AG10803 (cell line): ENCODE results near the gene PCDHGA12.
"Not testable (repeated sequence)": the region's sequence is repeated elsewhere in the genome, so short reads cannot be mapped to it uniquely, and the experiment has no call there.

Experiments used
- DNase-seq: peaks from one replicate; pipeline ENCODE4 v3.0.0; 2010; ENCODE audit warnings: low read depth
- H3K4me3 ChIP-seq: 2 replicates; pipeline ENCODE4 v1.5.1; 2011; ENCODE audit warnings: mild to moderate bottlenecking, low read length, control low read depth
- TF ChIP-seq, protein P1 (sequence below): conservative IDR thresholded peaks from 2 replicates; pipeline ENCODE4 v1.5.1; 2011; ENCODE audit warnings: mild to moderate bottlenecking, low read length, control low read depth, inconsistent platforms

Gene PCDHGA12

DNA sequence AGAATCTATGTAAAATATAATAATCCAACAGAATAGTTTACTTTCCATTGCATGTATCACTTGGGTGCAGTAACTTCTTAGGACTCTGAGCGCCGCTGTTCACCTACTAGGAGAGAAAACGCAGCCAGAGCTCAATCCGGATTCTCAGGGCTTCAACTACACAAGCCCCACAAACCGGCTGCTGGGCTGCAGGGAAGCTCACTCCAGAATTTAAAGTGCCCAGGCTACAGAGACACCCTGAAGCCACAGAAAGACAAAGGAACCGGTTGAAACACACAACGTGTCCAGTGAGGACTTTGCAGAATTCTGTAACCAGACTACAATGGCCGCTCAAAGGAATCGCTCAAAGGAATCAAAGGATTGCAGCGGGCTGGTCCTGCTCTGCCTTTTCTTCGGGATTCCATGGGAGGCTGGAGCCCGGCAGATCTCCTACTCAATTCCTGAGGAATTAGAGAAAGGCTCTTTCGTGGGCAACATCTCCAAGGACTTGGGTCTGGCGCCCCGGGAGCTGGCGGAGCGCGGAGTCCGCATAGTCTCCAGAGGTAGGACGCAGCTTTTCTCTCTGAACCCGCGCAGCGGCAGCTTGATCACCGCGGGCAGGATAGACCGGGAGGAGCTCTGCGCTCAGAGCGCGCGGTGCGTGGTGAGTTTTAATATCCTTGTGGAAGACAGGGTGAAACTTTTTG lies 17.3 kb upstream of the PCDHGA12 start, which contains the start of gene PCDHGA10:
Gene PCDHGA10, plus strand, starts transcription at position 134 of the 686 bp plus-strand sequence. Its CDS starts 189 bp downstream, at position 323.
- peak; percentile 78 for DNase-seq
- H3K4me3 ChIP-seq: peak within 1 kb of the TSS; percentile 67
- TF ChIP-seq, protein P1, sequence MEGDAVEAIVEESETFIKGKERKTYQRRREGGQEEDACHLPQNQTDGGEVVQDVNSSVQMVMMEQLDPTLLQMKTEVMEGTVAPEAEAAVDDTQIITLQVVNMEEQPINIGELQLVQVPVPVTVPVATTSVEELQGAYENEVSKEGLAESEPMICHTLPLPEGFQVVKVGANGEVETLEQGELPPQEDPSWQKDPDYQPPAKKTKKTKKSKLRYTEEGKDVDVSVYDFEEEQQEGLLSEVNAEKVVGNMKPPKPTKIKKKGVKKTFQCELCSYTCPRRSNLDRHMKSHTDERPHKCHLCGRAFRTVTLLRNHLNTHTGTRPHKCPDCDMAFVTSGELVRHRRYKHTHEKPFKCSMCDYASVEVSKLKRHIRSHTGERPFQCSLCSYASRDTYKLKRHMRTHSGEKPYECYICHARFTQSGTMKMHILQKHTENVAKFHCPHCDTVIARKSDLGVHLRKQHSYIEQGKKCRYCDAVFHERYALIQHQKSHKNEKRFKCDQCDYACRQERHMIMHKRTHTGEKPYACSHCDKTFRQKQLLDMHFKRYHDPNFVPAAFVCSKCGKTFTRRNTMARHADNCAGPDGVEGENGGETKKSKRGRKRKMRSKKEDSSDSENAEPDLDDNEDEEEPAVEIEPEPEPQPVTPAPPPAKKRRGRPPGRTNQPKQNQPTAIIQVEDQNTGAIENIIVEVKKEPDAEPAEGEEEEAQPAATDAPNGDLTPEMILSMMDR: peak; percentile 82

DNA sequence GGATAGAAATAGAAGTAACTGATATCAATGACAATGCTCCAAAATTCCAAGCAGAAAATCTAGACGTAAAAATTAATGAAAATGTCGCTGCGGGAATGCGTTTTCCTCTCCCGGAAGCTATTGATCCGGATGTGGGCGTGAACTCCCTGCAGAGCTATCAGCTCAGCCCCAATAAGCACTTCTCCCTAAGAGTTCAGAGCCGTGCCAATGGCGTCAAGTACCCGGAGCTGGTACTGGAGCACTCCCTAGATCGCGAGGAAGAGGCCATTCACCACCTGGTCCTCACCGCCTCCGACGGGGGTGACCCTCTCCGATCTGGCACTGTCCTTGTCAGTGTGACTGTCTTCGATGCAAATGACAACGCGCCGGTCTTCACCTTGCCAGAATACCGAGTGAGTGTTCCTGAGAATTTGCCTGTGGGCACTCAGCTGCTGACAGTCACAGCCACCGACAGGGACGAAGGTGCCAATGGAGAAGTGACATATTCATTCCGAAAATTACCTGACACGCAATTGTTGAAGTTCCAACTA lies 16.7 kb upstream of the PCDHGA12 start:
- TF ChIP-seq, protein P1: no peak
- DNase-seq: no peak
- peak overlapping the region; percentile 67 for H3K4me3 ChIP-seq

DNA sequence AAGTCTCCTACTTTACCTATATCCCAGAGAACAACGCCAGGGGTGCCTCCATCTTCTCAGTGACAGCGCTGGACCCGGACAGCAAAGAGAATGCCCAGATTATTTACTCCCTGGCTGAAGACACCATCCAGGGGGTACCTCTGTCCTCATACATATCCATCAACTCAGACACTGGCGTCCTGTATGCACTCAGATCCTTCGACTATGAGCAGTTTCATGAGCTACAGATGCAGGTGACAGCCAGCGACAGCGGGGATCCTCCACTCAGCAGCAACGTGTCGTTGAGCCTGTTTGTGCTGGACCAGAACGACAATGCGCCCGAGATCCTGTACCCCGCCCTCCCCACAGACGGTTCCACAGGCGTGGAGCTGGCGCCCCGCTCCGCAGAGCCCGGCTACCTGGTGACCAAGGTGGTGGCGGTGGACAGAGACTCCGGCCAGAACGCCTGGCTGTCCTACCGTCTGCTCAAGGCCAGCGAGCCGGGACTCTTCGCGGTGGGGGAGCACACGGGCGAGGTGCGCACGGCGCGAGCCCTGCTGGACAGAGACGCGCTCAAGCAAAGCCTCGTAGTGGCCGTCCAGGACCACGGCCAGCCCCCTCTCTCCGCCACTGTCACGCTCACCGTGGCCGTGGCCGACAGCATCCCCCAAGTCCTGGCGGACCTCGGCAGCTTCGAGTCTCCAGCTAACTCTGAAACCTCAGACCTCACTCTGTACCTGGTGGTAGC lies 15.6 kb upstream of the PCDHGA12 start:
- H3K4me3 ChIP-seq, DNase-seq: not testable (repeated sequence)

DNA sequence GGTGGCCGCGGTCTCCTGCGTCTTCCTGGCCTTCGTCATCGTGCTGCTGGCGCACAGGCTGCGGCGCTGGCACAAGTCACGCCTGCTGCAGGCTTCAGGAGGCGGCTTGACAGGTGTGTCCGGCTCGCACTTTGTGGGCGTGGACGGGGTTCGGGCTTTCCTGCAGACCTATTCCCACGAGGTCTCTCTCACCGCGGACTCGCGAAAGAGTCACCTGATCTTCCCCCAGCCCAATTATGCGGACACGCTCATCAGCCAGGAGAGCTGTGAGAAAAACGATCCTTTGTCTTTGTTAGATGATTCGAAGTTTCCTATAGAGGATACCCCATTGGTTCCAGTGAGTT lies 15.1 kb upstream of the PCDHGA12 start:
- not testable (repeated sequence) for DNase-seq, H3K4me3 ChIP-seq

DNA sequence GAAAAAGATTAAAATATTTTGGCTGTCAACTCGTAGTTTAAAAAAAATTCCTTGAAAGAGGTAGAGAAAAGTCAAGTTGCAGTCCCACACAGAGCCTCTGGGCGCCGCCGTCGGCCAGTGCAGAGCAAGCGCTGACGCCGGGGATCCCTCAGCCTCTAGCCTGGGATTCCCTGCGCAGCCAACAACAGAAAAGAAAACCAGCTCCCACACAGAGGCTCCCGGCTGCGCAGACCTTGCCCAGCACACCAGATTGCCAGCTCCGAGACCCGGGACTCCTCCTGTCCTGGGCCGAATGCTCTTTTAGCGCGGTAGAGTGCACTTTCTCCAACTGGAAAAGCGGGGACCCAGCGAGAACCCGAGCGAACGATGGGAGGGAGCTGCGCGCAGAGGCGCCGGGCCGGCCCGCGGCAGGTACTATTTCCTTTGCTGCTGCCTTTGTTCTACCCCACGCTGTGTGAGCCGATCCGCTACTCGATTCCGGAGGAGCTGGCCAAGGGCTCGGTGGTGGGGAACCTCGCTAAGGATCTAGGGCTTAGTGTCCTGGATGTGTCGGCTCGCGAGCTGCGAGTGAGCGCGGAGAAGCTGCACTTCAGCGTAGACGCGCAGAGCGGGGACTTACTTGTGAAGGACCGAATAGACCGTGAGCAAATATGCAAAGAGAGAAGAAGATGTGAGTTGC lies 12.7 kb upstream of the PCDHGA12 start, which contains the start of gene PCDHGB7:
Gene PCDHGB7, plus strand, starts transcription at position 184 of the 679 bp plus-strand sequence. Its CDS starts 183 bp downstream, at position 367.
- TF ChIP-seq, protein P1: peak; percentile 87
- H3K4me3 ChIP-seq: peak within 1 kb of the TSS; percentile 63
- DNase-seq: peak; percentile 81

DNA sequence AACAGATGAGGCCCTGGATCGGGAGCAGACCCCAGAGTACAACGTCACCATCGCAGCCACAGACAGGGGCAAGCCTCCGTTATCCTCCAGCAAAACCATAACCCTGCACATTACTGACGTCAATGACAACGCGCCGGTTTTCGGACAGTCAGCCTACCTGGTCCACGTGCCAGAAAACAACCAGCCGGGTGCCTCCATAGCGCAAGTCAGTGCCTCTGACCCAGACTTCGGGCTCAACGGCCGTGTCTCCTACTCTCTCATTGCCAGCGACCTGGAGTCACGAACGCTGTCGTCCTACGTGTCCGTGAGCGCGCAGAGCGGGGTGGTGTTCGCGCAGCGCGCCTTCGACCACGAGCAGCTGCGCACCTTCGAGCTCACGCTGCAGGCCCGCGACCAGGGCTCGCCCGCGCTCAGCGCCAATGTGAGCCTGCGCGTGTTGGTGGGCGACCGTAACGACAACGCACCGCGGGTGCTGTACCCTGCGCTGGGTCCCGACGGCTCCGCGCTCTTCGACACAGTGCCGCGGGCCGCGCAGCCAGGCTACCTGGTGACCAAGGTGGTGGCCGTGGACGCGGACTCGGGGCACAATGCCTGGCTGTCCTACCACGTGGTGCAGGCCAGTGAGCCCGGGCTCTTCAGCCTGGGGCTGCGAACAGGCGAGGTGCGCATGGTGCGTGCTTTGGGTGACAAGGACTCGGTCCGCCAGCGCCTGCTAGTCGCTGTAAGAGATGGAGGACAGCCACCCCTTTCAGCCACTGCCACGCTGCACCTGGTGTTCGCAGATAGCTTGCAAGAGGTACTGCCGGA lies 11.0 kb upstream of the PCDHGA12 start:
- DNase-seq: no peak
- H3K4me3 ChIP-seq: no peak overlapping the region
- TF ChIP-seq, protein P1: no peak

DNA sequence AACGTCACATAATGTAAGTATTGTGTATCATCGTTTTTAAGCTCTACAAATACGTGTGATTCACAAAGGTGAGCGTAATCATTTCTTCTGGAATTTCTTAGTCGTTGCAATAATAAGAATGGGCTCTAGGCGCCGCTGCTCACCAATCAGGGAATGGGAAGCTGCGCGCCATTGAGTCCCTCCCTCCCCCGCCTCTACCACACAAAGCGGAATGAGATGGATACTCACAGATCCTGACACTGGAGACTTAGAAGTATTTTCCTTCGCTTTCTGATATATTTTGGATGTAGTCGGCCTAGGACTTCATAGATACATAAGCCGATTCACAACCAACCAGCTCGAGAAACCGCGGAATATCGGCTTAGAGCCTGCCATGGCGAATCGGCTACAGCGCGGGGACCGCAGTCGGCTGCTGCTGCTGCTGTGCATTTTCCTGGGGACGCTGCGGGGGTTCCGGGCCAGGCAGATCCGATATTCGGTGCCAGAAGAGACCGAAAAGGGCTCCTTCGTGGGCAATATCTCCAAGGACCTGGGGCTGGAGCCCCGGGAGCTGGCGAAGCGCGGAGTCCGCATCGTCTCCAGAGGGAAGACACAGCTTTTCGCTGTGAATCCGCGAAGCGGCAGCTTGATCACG lies 9.3 kb upstream of the PCDHGA12 start, which contains the start of gene PCDHGA11:
Gene PCDHGA11, plus strand, starts transcription at position 197 of the 634 bp plus-strand sequence. Its CDS starts 177 bp downstream, at position 374.
- TF ChIP-seq, protein P1: peak; percentile 65
- peak within 1 kb of the TSS; percentile 61 for H3K4me3 ChIP-seq
- DNase-seq: peak; percentile 63
